ENCODE results near the gene MORF4L2.

GRCh38 chrX:103718120-103718519, 31.6 kb upstream of the MORF4L2 start:
- no peak for TF ChIP-seq CTCF (IDR thresholded peaks at IDR 0.05; ENCODE audit: control extremely low read depth in 1 of 3, insufficient read depth in 1 of 3, low read depth in 1 of 3, low read length in 3 of 3)
- TF ChIP-seq PHF8 (conservative IDR thresholded peaks at IDR 0.05; ENCODE audit: low read depth, low read length) = no peak
- TF ChIP-seq CBX5 (IDR thresholded peaks at IDR 0.05; ENCODE audit: low read depth, low read length) = no peak
- no peak for TF ChIP-seq TAF1 (IDR thresholded peaks at IDR 0.05; ENCODE audit: low read depth, low read length)
- TF ChIP-seq ASH2L (IDR thresholded peaks at IDR 0.05; ENCODE audit: low read length) = no peak
- TF ChIP-seq MAFK (IDR thresholded peaks at IDR 0.05; ENCODE audit: low read depth, low read length) = no peak
